ENCODE results near the gene NDUFAF8.
A peak's percentile ranks its signal among the peaks of the same experiment; 100 is the strongest.

NDUFAF8 gene

DNA sequence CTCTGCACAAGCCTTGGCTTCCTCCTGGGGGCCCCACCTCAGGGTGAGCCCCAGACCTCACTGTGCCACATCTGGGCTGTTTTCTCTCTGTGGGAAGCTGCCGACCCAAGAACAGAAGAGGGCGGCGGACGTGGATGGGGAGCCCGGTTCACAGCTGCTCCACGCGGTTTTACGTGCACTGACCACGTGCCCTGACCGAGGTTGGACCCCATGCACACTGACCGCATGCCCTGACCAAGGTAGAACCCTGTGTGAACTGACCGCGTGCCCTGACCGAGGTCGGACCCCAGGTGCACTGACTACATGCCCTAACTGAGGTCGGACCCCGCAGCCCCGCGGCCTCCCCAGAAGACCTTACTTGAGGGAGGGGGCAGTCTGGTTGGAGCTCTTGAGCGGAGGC lies 36.0 kb upstream of the NDUFAF8 start:
- CTCF ChIA-PET = no interaction called here

DNA sequence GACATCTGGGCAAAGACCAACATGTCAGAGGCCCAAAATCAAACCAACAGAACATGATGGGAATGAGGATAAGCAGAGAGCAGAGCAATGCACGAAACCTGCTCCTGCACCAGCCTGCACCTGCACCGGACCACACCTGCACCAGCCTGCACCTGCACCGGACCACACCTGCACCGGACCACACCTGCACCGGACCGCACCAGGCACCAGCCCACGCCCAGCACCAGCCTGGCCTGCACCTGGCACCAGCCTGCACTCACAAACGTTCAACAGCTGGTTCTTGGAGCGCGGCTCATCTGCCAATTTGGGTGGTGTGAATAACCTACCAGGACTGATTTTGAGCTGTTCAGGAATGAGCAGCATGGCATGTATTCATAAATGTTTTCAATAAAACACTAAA lies 34.5 kb upstream of the NDUFAF8 start:
- Histone ChIP-seq H3K9me3 (ENCODE audit: control insufficient read depth, insufficient read depth, low read depth, low read length) (no peaks in the 10 kb centered on the region), H3K4me1 (ENCODE audit: control insufficient read depth, insufficient read depth, low read length) (no peaks in the 10 kb centered on the region), H3K27ac (ENCODE audit: extremely low read depth, low read depth, low read length) (no peak overlapping the region), H3K4me3 (ENCODE audit: low read depth, low read length) (no peak overlapping the region), H3K36me3 (ENCODE audit: control insufficient read depth in 2 of 2, insufficient read depth in 1 of 2, low read length in 2 of 2) (peaks cover 17 to 63% of the 10 kb centered on the region in 2 experiments; a peak in 2 of 3 replicates)
- POLR2A ChIA-PET = no interaction called here
- CTCF ChIA-PET = interaction anchor here (1.1 kb wide), 1 partner anchor 25 kb away, joined by 3 read pairs; no protein-coding TSS in a partner anchor
- peak; percentile 43 for TF ChIP-seq ZNF600 (tag by site-specific recombination; IDR thresholded peaks at IDR 0.05)
- TF ChIP-seq SCRT2 (tag by site-specific recombination; IDR thresholded peaks at IDR 0.05) = 0 out of 2 replicates have a peak, but pooled peaks have one; percentile 12
- TF ChIP-seq, protein P1, sequence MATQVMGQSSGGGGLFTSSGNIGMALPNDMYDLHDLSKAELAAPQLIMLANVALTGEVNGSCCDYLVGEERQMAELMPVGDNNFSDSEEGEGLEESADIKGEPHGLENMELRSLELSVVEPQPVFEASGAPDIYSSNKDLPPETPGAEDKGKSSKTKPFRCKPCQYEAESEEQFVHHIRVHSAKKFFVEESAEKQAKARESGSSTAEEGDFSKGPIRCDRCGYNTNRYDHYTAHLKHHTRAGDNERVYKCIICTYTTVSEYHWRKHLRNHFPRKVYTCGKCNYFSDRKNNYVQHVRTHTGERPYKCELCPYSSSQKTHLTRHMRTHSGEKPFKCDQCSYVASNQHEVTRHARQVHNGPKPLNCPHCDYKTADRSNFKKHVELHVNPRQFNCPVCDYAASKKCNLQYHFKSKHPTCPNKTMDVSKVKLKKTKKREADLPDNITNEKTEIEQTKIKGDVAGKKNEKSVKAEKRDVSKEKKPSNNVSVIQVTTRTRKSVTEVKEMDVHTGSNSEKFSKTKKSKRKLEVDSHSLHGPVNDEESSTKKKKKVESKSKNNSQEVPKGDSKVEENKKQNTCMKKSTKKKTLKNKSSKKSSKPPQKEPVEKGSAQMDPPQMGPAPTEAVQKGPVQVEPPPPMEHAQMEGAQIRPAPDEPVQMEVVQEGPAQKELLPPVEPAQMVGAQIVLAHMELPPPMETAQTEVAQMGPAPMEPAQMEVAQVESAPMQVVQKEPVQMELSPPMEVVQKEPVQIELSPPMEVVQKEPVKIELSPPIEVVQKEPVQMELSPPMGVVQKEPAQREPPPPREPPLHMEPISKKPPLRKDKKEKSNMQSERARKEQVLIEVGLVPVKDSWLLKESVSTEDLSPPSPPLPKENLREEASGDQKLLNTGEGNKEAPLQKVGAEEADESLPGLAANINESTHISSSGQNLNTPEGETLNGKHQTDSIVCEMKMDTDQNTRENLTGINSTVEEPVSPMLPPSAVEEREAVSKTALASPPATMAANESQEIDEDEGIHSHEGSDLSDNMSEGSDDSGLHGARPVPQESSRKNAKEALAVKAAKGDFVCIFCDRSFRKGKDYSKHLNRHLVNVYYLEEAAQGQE (tag by site-specific recombination; IDR thresholded peaks at IDR 0.05) = no peak
- 0 out of 2 replicates have a peak, but pooled peaks have one; percentile 43 for TF ChIP-seq ZEB2 (tag by site-specific recombination; IDR thresholded peaks at IDR 0.05)
- no peak for TF ChIP-seq MZF1 (tag by site-specific recombination; IDR thresholded peaks at IDR 0.05; ENCODE audit: borderline replicate concordance)

More for the DNA sequence above, 36.0 kb upstream of the NDUFAF8 start:
- POLR2A ChIA-PET = interaction anchor here (1.0 kb wide), 1 partner anchor 12 kb away, joined by 3 read pairs; no protein-coding TSS in a partner anchor
- Histone ChIP-seq H3K27ac (ENCODE audit: extremely low read depth, low read depth, low read length) (no peak overlapping the region), H3K4me1 (ENCODE audit: control insufficient read depth, insufficient read depth, low read length) (no peaks in the 10 kb centered on the region), H3K9me3 (ENCODE audit: control insufficient read depth, insufficient read depth, low read depth, low read length) (no peaks in the 10 kb centered on the region), H3K4me3 (ENCODE audit: low read depth, low read length) (no peak overlapping the region), H3K36me3 (ENCODE audit: control insufficient read depth in 2 of 2, insufficient read depth in 1 of 2, low read length in 2 of 2) (peaks cover 17 to 69% of the 10 kb centered on the region in 2 experiments; a peak in 2 of 3 replicates)
- TF ChIP-seq ZNF292 (tag by site-specific recombination; IDR thresholded peaks at IDR 0.05; ENCODE audit: borderline replicate concordance, low read depth) (no peak), SCRT1 (tag by site-specific recombination; IDR thresholded peaks at IDR 0.05; ENCODE audit: borderline replicate concordance) (no peak), FEZF1 (tag by site-specific recombination; IDR thresholded peaks at IDR 0.05) (no peak), ZNF133 (tag by site-specific recombination; IDR thresholded peaks at IDR 0.05) (no peak), WT1 (tag by site-specific recombination; IDR thresholded peaks at IDR 0.05) (no peak), IKZF3 (tag by site-specific recombination; IDR thresholded peaks at IDR 0.05) (no peak), ZNF324 (tag by site-specific recombination; IDR thresholded peaks at IDR 0.05) (no peak), SALL2 (tag by site-specific recombination; IDR thresholded peaks at IDR 0.05; ENCODE audit: borderline replicate concordance) (no peak), ZNF571 (tag by site-specific recombination; IDR thresholded peaks at IDR 0.05) (no peak)
- TF ChIP-seq, protein P2, sequence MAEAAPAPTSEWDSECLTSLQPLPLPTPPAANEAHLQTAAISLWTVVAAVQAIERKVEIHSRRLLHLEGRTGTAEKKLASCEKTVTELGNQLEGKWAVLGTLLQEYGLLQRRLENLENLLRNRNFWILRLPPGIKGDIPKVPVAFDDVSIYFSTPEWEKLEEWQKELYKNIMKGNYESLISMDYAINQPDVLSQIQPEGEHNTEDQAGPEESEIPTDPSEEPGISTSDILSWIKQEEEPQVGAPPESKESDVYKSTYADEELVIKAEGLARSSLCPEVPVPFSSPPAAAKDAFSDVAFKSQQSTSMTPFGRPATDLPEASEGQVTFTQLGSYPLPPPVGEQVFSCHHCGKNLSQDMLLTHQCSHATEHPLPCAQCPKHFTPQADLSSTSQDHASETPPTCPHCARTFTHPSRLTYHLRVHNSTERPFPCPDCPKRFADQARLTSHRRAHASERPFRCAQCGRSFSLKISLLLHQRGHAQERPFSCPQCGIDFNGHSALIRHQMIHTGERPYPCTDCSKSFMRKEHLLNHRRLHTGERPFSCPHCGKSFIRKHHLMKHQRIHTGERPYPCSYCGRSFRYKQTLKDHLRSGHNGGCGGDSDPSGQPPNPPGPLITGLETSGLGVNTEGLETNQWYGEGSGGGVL (tag by site-specific recombination; IDR thresholded peaks at IDR 0.05) = no peak
- TF ChIP-seq, protein P3, sequence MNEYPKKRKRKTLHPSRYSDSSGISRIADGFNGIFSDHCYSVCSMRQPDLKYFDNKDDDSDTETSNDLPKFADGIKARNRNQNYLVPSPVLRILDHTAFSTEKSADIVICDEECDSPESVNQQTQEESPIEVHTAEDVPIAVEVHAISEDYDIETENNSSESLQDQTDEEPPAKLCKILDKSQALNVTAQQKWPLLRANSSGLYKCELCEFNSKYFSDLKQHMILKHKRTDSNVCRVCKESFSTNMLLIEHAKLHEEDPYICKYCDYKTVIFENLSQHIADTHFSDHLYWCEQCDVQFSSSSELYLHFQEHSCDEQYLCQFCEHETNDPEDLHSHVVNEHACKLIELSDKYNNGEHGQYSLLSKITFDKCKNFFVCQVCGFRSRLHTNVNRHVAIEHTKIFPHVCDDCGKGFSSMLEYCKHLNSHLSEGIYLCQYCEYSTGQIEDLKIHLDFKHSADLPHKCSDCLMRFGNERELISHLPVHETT (tag by site-specific recombination; IDR thresholded peaks at IDR 0.05) = no peak
- TF ChIP-seq, protein P4, sequence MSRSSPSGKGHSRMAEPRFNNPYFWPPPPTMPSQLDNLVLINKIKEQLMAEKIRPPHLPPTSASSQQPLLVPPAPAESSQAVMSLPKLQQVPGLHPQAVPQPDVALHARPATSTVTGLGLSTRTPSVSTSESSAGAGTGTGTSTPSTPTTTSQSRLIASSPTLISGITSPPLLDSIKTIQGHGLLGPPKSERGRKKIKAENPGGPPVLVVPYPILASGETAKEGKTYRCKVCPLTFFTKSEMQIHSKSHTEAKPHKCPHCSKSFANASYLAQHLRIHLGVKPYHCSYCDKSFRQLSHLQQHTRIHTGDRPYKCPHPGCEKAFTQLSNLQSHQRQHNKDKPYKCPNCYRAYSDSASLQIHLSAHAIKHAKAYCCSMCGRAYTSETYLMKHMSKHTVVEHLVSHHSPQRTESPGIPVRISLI (tag by site-specific recombination; IDR thresholded peaks at IDR 0.05) = no peak

Data from HEK293 (cell line).